Stimulated activated CD4-positive, alpha-beta T cell treated with anti-CD3 and anti-CD28 coated beads, Interleukin-2, amount 100 ng/mL, for 24 hours (primary cell): ENCODE data around the gene PSMB5.

Experiments used
- DNase-seq, 2 donors: peaks; one replicate each; pipeline ENCODE4 v3.0.0-alpha.2; 2020

The PSMB5 gene

DNA sequence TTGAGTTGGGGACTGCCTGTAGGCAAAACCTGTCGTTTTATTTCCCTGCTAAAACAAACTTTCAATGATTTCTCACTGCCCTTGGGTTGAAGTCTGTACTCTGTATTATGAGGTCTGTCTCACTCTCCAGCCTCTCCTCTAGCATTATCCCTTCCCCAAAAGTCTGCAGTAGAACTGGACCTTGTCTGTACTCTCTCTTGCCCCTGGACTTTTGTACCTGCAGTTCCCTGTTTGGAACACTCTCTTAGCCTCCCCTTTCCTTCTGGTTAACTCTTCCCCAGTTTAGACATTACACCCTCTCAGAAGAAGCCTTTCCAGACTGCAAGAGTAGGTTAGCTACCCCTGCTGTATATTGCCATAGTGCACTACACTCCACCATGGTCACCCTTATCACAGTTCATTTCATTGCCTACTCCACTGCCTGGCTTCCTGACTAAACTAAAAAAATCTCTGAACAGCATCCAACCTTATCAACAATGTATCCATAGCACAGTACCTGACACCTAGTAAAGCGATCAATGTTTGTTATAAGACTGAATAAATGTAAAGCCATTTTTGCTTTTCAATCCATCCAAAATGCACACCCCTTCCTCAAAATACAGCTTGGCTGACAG lies 48.7 kb downstream of the PSMB5 start:
- no peak for DNase-seq

DNA sequence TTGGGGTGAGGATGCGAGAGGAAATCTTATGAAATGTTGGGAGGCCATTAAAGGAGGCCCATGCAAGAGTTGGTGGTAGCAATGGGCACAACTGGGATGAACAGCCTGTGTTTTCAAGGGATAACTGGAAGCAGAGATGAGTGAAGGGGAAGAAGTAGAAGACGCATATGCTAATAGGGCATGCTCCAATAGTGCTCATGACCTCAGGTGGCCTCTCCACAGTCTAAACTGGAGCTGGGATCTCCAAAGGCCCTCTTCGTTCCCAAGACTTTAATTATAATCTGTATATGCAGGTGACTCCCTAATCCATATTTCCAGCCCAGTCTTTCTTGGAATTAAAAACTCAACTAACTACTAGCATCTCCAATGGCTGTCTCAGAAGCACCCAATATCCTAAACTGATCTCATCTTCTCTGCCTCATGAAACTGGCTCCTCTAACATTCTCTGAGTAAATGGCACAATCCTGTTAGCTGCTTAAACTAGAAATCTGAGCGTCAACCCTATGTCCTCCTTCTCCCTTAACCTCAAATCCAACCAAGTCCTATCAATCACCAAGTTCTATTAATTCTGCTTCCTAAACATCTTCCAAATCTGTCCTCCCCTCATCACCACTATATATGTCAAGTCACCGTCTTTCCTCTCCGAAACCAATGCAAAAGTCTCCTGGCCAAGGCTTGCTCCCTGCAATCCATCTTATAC lies 49.6 kb downstream of the PSMB5 start:
- no peak for DNase-seq

DNA sequence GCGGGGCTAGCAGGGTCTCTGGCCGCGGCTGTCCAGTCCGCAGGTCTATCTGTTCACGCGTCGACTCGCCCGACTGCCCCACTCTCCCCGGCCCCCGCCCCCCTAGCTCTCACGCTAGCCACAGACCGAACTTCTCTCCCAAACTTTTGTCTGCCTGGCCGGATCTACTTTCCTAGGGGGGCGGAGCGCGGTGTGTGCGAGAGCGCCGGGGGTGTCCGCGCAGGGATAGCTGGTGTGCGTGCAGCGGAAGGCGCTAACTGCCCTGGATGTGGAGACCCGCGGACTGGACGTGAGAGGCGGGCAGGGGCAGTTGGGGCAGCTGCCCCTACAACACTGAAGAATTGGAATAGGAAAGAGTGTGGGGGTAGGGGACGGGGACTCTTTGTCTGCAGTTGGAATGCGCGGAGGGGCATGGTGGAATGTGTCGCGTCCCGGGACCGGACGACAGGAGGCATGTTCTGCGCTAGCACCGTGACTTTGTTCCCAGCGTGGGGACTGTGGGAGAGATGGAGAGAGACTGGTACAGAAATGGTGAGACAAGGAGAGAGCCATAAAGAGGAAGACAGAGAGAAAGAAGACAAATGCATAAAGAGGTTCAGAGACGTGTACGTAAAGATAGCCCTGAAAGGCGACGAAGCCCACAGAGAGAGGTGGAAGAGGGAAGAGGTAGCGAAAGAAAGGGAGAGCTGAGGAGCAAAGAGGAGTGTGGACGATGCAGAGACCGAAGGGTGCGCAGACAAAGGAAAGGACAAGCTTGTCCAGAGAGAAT lies 52.0 kb downstream of the PSMB5 start, which contains the start of gene AJUBA:
TSS of gene AJUBA (minus strand) at position 75 of the 769 bp plus-strand sequence. CDS start 285 bp downstream, outside the sequence.
- DNase-seq, result peak; percentile 80 to 85

DNA sequence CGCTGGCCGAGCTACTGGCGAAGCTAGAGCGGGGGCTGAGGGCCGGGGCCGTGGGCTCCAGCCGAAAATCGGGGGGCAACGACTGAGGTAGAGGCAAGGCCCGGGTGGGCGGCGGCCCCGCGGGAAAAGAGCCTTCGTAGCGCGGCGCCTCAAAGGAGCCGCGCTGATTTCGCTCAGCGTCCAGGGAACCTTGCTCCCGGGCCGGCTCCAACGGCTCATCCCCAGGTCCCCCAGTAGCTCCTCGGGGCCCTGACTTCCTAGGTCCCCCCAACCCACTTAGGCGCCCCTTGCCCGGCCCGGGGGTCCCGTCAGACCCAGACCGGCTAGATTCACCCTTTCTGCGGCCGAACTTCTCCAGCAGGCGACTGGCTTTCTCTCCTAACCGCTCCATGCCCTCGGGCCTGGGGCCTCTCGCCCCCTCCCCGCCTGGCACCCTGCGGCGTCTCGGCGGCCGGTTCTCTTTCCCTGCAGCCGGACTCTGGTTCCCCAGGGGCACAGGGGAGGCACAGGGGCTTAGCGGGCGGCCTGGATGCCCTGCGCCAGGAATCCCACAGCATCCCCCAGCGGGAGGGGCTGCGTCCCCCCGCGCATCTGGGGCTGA lies 52.7 kb downstream of the PSMB5 start:
- DNase-seq, result peak in 1 of 2 donors; percentile 17

DNA sequence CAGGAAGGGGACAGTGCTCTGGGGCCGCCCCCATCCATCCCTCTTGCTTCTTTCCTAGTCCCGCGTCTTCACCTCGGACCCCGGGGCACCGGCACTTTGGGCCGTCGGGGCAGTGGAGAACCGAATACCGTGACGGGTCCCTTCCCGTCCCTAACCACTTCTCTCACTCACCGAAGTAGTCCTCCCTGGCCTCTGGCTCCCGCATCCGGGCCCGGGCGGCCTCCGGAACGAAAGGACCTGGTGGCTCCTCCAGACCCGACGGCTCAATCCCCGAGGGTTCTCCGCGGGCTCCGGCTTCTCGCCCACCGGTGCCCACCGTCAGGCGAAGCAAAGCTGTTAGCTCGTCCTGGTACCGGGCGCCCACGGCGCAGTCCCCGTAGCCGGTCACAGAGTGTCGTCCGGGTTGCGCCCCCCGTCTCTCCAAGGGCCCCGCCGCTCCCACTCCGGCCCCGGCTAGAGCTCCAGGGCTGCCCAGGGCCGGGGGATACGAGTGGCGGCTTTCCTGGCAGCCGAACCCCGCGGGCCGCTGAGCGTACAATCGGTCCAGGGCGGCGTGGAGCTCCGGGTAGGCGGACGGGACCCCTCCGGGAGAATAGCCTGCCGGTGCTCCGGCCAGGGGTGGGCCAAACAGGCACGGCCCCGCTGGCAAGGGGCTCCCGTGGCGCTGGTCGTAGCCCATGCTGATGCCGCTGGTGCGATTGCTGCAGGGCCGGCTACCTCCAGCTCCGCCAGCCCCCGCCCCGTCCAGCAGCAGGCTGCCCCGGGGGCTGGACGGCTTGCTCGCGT lies 53.4 kb downstream of the PSMB5 start:
- peak in 1 of 2 donors; percentile 22 for DNase-seq

DNA sequence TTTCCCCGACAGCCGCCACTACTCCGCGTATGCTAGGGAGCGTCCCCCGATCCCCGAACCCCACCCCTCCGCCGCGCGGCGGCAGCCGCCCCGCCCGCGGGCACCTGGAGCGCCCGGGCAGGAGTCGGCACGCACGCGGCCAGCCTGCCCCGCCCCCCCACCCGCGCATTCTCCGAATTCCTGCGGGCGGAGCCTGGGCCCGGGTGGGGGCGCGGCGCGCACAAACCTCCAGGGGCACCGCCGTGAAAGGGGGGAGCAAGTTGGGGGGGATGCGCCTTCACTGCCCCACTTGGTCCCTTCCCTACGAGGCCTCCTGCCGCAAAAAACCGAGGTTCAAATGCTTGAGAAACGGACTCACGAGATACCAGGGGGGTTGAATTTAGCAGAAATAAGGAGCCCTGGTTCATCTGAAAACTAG lies 54.0 kb downstream of the PSMB5 start:
- peak; percentile 37 to 50 for DNase-seq

DNA sequence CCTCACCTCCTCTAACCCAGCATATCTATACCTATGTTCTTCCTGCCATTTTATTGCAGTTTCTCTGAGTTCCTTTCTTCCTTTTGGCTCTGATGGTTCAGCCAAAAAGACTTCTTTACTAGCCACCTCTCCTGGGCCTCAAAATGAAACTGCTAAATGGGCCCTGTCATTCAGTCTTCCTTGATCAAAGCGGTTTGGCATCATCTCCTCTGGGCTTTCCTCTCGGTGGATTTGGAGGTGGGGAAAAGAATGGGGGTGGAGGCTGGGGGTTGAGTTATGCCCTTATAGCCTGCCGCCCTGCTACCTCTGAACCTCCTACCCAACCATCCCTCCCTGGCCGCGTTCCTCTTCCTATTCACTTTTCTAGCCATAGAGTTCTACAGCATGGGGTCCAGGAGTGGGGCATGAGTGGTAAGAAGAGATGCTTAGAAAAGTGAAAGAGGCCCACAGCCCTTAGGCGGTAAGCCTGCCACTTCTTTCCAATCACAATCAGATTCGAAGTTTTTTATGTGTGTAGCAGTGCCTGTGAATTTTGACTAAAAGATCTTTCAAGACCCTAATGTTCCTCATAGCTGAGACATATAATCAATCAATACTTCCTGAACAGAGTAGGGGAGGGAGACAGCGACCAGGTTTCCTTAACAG lies 54.8 kb downstream of the PSMB5 start:
- DNase-seq, result no peak

DNA sequence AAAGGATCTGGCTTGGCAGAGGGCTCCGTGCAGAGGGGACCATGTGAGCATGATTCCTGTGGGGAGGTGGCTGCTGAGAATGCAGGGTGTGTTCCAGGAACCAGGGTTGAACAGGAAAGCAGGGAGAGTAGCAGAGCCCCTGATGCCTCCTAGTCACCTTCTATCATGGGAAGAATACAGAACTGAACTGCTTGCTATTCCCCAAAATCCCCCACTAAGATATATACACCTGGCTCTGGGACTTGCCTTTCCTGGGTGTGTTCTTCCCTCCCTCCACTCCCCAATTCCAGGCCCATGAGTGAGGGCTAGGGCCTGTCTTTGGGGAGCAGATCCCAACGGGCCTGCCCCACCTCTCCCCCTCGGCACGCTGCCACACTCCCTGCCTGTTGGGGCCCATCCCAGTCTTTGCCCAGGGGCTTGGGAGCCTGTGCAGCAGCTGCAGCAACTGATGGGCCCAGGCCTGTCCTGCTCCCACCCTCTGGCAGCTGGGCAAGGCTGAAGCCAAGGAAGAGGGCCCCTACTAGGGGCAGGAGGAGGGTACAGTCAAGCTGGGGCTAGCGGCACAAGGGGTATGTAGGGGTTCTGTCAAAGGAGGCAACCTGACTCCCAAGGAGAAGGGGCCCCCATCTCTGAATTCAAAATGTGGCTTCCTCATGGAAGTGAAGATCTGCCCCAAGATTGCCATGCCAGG lies 55.6 kb downstream of the PSMB5 start:
- no peak for DNase-seq

DNA sequence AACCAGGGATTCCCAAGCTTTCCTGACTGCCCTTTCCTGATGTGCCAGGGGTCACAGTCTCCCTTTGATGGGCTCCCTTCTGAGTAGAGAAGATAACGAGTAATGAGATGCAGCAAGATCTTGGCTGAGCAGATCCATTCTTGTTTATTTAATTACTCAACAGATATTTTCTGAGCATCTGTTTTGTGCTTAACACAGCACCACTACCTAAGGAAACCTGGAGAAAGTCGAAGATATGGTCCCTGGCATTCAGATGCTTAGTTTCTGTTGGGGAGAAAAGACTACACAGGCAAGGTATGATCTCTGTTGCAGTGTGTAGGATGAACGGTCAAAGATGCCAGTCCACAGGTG lies 56.2 kb downstream of the PSMB5 start:
- no peak for DNase-seq

DNA sequence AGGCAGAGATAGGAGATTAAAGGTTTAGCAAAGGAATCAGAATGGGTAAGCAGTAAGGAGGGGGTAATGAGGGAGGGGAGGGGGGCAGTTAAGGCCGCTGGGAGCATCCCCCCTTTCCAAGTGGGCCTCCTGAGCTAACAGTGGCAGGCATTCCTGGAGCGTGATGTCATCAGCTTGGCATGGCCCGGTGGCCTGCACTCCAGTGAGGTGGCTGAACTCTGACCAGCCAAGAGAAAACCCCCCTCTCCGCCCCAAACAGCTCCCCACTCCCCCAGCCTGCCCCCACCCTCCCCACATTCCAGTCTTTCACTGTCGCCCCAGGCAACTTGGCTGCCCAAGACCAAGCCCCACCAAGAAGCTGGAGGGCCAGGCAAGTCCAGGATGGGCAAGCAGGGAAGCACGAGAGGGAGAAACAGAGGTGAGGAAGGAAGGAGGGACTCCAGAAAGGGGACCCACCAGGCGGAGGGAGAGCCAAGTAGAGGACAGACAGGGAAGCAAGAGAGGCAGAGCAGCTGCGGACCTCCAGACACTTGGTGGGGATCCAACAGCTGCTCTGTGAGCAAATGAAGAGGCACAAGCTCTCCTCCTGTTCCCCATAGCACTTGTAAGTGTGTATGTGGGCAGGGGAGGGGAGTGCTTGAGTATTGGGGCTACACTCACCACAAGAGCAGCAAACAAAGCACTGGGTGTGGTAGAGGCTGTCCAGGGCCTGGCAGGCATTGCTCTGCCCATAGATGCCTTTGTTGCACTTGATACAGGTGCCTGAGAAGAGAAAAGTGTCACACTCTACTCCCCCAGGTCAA lies 56.8 kb downstream of the PSMB5 start:
- no peak for DNase-seq

DNA sequence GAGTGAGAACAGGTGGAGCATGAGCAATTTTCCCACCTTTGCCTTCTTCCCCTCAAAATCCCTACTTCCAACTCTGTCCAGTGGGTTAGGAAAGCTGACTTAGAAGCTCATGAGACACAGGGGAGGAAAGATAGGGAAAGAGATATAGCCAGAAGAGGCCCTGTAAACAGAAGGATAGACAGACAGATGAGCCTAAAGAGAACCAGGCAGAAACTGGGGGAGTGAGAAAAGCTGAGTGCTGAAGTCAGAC lies 57.3 kb downstream of the PSMB5 start:
- DNase-seq, result no peak

DNA sequence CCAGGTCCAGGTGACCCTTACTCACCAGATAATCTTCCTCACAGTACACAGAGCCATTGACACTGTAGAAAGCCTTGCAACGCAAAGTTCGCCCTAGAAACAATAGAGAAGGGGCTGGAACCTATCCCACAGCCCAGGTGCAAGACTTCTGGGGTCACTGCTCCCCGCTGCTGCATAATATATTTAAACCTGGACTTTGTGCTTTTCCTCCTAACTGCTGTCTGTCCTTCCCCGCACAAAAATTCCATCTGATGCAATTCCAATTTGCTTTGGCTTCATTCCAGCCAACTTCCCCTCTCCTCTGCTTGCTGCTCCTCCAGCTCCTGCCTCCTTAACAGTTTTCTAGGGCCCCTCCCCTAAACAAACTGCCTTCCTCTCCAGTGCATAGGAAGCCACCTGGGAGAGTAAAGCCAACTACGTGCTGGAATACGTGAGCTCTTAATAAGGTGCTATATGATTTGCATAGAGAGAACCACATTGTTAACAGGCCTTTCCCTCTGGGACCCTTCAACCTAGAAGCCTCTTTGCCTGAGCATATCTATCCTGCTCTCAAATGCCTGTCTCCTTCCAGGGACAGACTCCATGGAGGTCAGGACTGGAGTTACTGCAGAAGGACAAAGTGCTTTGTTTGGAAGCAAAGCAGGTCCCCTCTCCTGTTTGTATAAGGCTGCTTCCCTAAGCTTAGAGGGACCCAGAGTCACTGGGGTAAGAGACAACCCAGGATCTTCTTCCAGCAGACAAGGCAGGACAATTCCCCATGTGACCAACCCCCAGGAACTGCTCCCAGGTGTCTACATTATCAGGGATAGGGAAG lies 57.9 kb downstream of the PSMB5 start:
- DNase-seq, result no peak
